ENCODE measurements around the gene SPEM2. TPM values are rescaled to one million over a fixed set of nuclear protein-coding genes. Genes with fewer than 3 reads are reported as not detected.
A peak's percentile ranks its signal among the peaks of the same experiment; 100 is the strongest.
"Not testable (repeated sequence)": the region's sequence is repeated elsewhere in the genome, so short reads cannot be mapped to it uniquely, and the experiment has no call there.

The SPEM2 gene
- polyA plus RNA-seq, 3 donors from 2014 or later = not detected

DNA sequence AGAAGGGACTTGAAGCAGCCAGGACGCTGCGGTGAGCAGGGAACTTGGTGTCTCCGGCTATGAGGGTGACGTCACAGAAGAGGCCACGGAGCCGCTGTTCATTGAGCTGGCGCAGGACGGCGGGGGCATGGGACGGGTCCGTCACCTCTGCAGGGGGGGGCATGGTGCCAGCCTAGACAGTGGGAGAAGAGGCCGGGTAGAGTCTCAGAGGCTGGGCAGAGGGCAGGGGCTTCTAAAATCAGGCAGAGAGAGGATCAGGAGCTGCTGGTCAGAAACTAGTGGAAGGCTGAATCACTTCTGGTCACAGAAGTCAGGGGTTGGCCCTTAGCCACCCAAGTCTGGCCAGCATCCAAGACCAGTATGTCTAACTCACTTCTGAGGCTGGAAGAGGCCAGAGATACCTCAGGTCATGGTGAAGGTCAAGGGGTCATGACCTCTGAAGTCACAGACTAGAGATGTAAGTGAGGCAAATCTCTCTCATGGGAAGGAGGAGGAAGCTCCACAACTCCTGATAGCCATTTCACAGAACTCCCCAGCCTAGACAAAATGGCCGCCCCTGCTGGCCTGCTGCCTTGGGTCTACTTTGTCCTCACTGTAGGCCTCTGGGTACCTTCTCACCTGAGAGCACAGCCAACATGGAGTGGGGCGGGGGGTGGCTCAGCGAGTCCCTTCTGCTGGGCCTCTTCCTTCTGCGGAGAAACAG lies 41.4 kb downstream of the SPEM2 start:
- Mint-ChIP-seq H3K36me3 (no peaks in the 10 kb centered on the region), H3K9me3 (no peaks in the 10 kb centered on the region), H3K27ac (peak overlapping the region in 3 of 6 donors; percentile 20 to 71 (median 46)), H3K4me1 (peaks cover 27 to 31% of the 10 kb centered on the region in 2 donors), H3K27me3 (ENCODE audit: low read depth in 3 of 3) (peaks cover 0 to 2% (median 0%) of the 10 kb centered on the region in 3 donors), H3K4me3 (no peak overlapping the region)
- no peak for DNase-seq

- Mint-ChIP-seq H3K4me1 (peaks cover 32 to 35% of the 10 kb centered on the region in 2 donors), H3K27me3 (ENCODE audit: low read depth in 3 of 3) (peaks cover 0 to 2% (median 0%) of the 10 kb centered on the region in 3 donors), H3K27ac (peak overlapping the region in 3 of 6 donors; percentile 34 to 71 (median 36)), H3K4me3 (no peak overlapping the region), H3K9me3 (no peaks in the 10 kb centered on the region), H3K36me3 (no peaks in the 10 kb centered on the region)
- DNase-seq = no peak
Measured at GRCh38 chr17:7467498-7467897, 42.1 kb downstream of the SPEM2 start.

DNA sequence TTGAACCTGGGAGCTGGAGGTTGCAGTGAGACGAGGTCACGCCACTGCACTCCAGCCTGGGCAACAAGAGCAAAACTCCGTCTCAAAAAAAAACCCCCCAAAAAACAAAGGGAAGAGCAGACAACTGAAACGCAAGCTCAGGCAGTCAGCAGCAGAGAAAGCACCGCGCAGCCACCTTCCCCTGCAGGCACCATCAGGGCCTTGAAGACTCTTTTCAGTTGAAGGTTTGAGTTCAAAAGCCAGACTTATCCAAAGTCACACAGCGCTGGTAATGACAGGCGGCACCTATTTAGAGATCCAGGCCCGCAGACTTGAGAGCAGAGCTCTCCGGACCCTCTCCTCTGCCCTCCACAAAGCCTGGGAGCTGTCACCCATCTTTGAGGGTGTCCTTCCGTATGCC lies 42.9 kb downstream of the SPEM2 start:
- Mint-ChIP-seq H3K9me3 (no peaks in the 10 kb centered on the region), H3K27ac (peak overlapping the region in 2 of 6 donors; percentile 40 to 45), H3K4me1 (peaks cover 32 to 35% of the 10 kb centered on the region in 2 donors), H3K36me3 (no peaks in the 10 kb centered on the region), H3K4me3 (no peak overlapping the region), H3K27me3 (ENCODE audit: low read depth in 3 of 3) (peaks cover 0 to 2% (median 0%) of the 10 kb centered on the region in 3 donors)
- no peak for DNase-seq

GRCh38 chr17:7468804-7469389 lies 43.5 kb downstream of the SPEM2 start:
- no peak for DNase-seq
- Mint-ChIP-seq H3K4me3 (no peak overlapping the region), H3K4me1 (peaks cover 32 to 35% of the 10 kb centered on the region in 2 donors), H3K9me3 (no peaks in the 10 kb centered on the region), H3K27ac (peak overlapping the region in 3 of 6 donors; percentile 20 to 55 (median 45)), H3K36me3 (no peaks in the 10 kb centered on the region), H3K27me3 (ENCODE audit: low read depth in 3 of 3) (peaks cover 0 to 2% (median 0%) of the 10 kb centered on the region in 3 donors)

DNA sequence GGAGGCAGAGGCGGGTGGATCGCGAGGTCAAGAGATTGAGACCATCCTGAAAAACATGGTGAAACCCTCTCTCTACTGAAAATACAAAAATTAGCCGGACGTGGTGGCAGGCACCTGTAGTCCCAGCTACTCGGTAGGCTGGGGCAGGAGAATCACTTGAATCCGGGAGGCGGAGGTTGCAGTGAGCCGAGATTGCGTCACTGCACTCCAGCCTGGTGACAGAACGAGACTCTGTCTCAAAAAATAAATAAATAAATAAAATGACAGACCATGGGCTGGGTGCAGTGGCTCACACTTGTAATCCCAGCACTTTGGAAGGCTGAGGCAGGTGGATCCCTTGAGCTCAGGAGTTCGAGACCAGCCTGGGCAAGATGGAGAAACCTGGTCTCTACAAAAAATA lies 44.4 kb downstream of the SPEM2 start:
- not testable (repeated sequence) for H3K4me3 Mint-ChIP-seq; H3K36me3 Mint-ChIP-seq; H3K9me3 Mint-ChIP-seq; H3K27me3 Mint-ChIP-seq (ENCODE audit: low read depth in 3 of 3); DNase-seq
- peaks cover 32 to 39% of the 10 kb centered on the region in 2 donors for H3K4me1 Mint-ChIP-seq
- H3K27ac Mint-ChIP-seq = peak overlapping the region in 1 of 6 donors; percentile 17

DNA sequence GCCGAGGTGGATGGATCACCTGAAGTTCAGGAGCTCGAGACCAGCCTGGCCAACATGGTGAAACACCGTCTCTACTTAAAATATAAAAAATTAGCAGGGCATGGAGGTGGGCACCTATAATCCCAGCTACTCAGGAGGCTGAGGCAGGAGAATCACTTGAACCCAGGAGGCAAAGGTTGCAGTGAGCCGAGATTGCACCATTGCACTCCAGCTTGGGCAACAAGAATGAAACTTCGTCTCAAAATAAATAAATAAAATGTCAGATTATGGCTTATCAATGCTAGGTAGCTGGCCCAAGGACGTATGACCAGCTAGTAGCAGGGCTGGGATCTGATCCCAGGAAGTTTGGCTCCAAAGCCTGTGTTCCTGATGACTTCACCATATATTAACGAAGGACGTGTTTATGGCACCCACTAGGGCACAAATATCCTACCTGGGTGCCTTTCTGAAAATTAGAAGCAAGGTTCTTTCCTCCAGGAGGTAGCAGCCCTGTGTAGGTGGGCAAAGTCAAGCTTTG lies 45.1 kb downstream of the SPEM2 start:
- H3K27ac Mint-ChIP-seq = peak overlapping the region in 4 of 6 donors; percentile 53 to 89 (median 72)
- H3K36me3 Mint-ChIP-seq; H3K9me3 Mint-ChIP-seq; H3K27me3 Mint-ChIP-seq (ENCODE audit: low read depth in 3 of 3); H3K4me3 Mint-ChIP-seq; DNase-seq: not testable (repeated sequence)
- peaks cover 38 to 41% of the 10 kb centered on the region in 2 donors for H3K4me1 Mint-ChIP-seq

GRCh38 chr17:7471729-7472128 lies 46.3 kb downstream of the SPEM2 start:
- H3K27me3 Mint-ChIP-seq (ENCODE audit: low read depth in 3 of 3) = peaks cover 1 to 4% (median 2%) of the 10 kb centered on the region in 3 donors
- H3K27ac Mint-ChIP-seq = peak overlapping the region; percentile 58 to 91 (median 88)
- no peaks in the 10 kb centered on the region for H3K36me3 Mint-ChIP-seq
- DNase-seq = no peak
- H3K4me1 Mint-ChIP-seq = peaks cover 48 to 49% of the 10 kb centered on the region in 2 donors
- H3K4me3 Mint-ChIP-seq = peak overlapping the region in 3 of 5 donors; percentile 26 to 45 (median 28)
- no peaks in the 10 kb centered on the region for H3K9me3 Mint-ChIP-seq

DNA sequence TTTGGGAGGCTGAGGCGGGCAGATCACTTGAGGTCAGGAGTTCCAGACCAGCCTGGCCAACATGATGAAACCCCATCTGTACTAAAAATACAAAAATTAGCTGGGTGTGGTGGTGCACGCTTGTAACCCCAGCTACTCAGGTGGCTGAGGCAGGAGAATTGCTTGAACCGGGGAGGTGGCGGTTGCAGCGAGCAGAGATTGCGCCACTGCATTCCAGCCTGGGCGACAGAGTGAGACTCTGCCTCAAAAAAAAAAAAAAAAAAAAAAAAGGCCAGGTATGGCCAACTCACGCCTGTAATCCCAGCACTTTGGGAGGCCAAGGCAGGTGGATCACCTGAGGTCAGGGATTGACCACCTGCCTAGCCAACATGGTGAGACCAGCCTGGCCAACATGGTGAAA lies 49.4 kb downstream of the SPEM2 start:
- H3K9me3 Mint-ChIP-seq, H3K36me3 Mint-ChIP-seq, DNase-seq: not testable (repeated sequence)
- H3K4me1 Mint-ChIP-seq = peaks cover 56 to 59% of the 10 kb centered on the region in 2 donors
- H3K4me3 Mint-ChIP-seq = peak overlapping the region in 1 of 5 donors; percentile 13
- peak overlapping the region in 4 of 6 donors; percentile 28 to 99 (median 47) for H3K27ac Mint-ChIP-seq
- H3K27me3 Mint-ChIP-seq (ENCODE audit: low read depth in 3 of 3) = peaks cover 11 to 22% (median 19%) of the 10 kb centered on the region in 3 donors

DNA sequence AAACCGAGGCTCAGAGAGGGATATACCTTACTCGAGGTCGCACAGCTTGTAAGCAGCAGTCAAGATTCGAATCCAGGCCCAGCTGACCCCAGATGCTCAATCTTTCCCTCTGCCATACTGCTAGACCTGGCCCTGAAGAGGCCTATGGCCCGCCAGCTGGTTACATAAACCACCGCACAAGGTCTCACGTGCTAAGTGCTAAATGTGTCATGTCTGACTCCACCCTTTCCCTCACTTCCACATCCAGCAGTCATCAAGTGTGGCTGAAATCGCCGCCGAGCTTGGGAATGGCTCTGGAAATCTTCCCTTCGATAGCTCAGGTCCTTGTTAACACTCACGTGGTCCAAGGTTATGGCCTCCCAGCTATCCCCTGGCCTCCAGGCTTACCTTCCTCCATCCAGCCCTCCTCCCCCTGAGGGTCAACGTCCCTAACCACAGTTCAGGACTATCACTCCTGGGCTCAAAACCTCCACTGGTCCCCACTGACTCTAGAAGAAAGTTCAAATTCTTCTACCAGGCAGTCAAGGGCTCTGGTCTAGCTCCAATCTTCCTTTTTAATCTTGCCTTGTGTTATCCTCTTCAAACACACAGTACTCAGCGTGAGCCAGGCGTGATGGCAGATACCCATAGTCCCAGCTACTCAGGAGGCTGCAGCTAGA lies 50.5 kb downstream of the SPEM2 start:
- Mint-ChIP-seq H3K4me3 (peak overlapping the region; percentile 90 to 98 (median 94)), H3K36me3 (no peaks in the 10 kb centered on the region), H3K9me3 (no peaks in the 10 kb centered on the region), H3K27ac (peak overlapping the region; percentile 94 to 99 (median 97)), H3K4me1 (peaks cover 62 to 66% of the 10 kb centered on the region in 2 donors), H3K27me3 (ENCODE audit: low read depth in 3 of 3) (peaks cover 17 to 26% (median 24%) of the 10 kb centered on the region in 3 donors)
- DNase-seq = peak; percentile 38 to 53 (median 53)

GRCh38 chr17:7476494-7476893 lies 51.1 kb downstream of the SPEM2 start:
- no peaks in the 10 kb centered on the region for H3K36me3 Mint-ChIP-seq
- peaks cover 60 to 63% of the 10 kb centered on the region in 2 donors for H3K4me1 Mint-ChIP-seq
- H3K27me3 Mint-ChIP-seq (ENCODE audit: low read depth in 3 of 3) = peaks cover 18 to 26% (median 25%) of the 10 kb centered on the region in 3 donors
- peak overlapping the region; percentile 94 to 99 (median 97) for H3K27ac Mint-ChIP-seq
- peak overlapping the region; percentile 90 to 98 (median 94) for H3K4me3 Mint-ChIP-seq
- DNase-seq = no peak
- H3K9me3 Mint-ChIP-seq = no peaks in the 10 kb centered on the region

GRCh38 chr17:7476951-7477350 lies 51.5 kb downstream of the SPEM2 start:
- no peaks in the 10 kb centered on the region for H3K9me3 Mint-ChIP-seq
- peaks cover 19 to 29% (median 27%) of the 10 kb centered on the region in 3 donors for H3K27me3 Mint-ChIP-seq (ENCODE audit: low read depth in 3 of 3)
- DNase-seq = no peak
- peaks cover 59 to 63% of the 10 kb centered on the region in 2 donors for H3K4me1 Mint-ChIP-seq
- peak overlapping the region; percentile 94 to 99 (median 97) for H3K27ac Mint-ChIP-seq
- H3K4me3 Mint-ChIP-seq = peak overlapping the region; percentile 90 to 98 (median 94)
- no peaks in the 10 kb centered on the region for H3K36me3 Mint-ChIP-seq

Measured in immature natural killer cell (primary cell).